CD4-positive, CD25-positive, alpha-beta regulatory T cell (primary cell): ENCODE results near the gene PGM3. TPM values are rescaled to one million over a fixed set of nuclear protein-coding genes. Genes with fewer than 3 reads are reported as not detected.

Experiments used
- ATAC-seq, 2 donors: fragments of 150-1000 bp; cut with Tn5 transposase; one replicate each; pipeline ENCODE4 v1.10.0; 2021; ENCODE audit warnings: low read depth in 2 of 2, moderate number of reproducible peaks in 2 of 2, moderate library complexity in 1 of 2
- DNase-seq, 3 donors: peaks; one replicate each; pipeline versions ENCODE4 v3.0.0 to v3.0.0-alpha.2; 2012 to 2022; ENCODE audit warnings: mixed read lengths in 1 of 3
- H3K27ac ChIP-seq: one replicate; pipeline ENCODE4 v1.7.0; 2013; ENCODE audit warnings: mild to moderate bottlenecking, low read length; ENCODE audit not compliant: insufficient read depth, poor library complexity, severe bottlenecking
- H3K27me3 ChIP-seq: one replicate; pipeline ENCODE4 v1.7.0; 2013; ENCODE audit warnings: low read length; ENCODE audit not compliant: control insufficient read depth, insufficient read depth
- H3K36me3 ChIP-seq: one replicate; pipeline ENCODE4 v1.7.0; 2013; ENCODE audit warnings: mild to moderate bottlenecking, low read length, moderate library complexity; ENCODE audit not compliant: control insufficient read depth, insufficient read depth
- H3K4me1 ChIP-seq: 2 replicates; pipeline ENCODE4 v1.7.0; 2013; ENCODE audit warnings: mild to moderate bottlenecking, low read length; ENCODE audit not compliant: insufficient read depth, control insufficient read depth, poor library complexity, severe bottlenecking
- H3K4me3 ChIP-seq: one replicate; pipeline ENCODE4 v1.7.0; 2013; ENCODE audit warnings: low read depth, mild to moderate bottlenecking, low read length, moderate library complexity
- H3K9me3 ChIP-seq, 2 experiments: 1 replicate in 1 of 2; 2 replicates in 1 of 2; pipeline ENCODE4 v1.7.0; 2013; ENCODE audit warnings: low read length in 2 of 2, mild to moderate bottlenecking in 1 of 2, moderate library complexity in 1 of 2; ENCODE audit not compliant: control insufficient read depth in 2 of 2
- H3K27ac Mint-ChIP-seq, 3 donors: one replicate each; pipeline ENCODE4 v1.8.0; 2020 to 2022; ENCODE audit warnings: mild to moderate bottlenecking in 3 of 3, mixed read lengths in 3 of 3, moderate library complexity in 2 of 3
- H3K27me3 Mint-ChIP-seq: one replicate; pipeline ENCODE4 v1.8.0; 2022; ENCODE audit warnings: mild to moderate bottlenecking, mixed read lengths
- H3K36me3 Mint-ChIP-seq: one replicate; pipeline ENCODE4 v1.8.0; 2020; ENCODE audit warnings: mixed read lengths
- H3K4me1 Mint-ChIP-seq, 4 donors: one replicate each; pipeline ENCODE4 v1.8.0; 2020 to 2022; ENCODE audit warnings: mixed read lengths in 4 of 4, mild to moderate bottlenecking in 1 of 4
- H3K4me3 Mint-ChIP-seq, 4 donors: one replicate each; pipeline ENCODE4 v1.8.0; 2020 to 2022; ENCODE audit warnings: mild to moderate bottlenecking in 4 of 4, mixed read lengths in 4 of 4, moderate library complexity in 3 of 4
- H3K9me3 Mint-ChIP-seq, 7 donors: one replicate each; pipeline ENCODE4 v1.8.0; 2020 to 2022; ENCODE audit warnings: mixed read lengths in 7 of 7, mild to moderate bottlenecking in 3 of 7, moderate library complexity in 2 of 7
- polyA plus RNA-seq, 4 donors: library from polyadenylated mRNA; unstranded; fragments of 300-500 nt; fragmentation: Illumina TruSeq; gene quantifications; one replicate each; pipeline ENCODE4 v1.2.3, GENCODE V29; 2021
- total RNA-seq: library from RNA; stranded (reverse); gene quantifications from one replicate; pipeline ENCODE4 v1.2.3, GENCODE V29; 2022

Gene PGM3
- total RNA-seq (15.8 TPM), polyA plus RNA-seq (1 to 10 TPM; 6.4 to 7.9 (median 7.0) TPM)

- Histone ChIP-seq H3K4me1 (peaks cover 26% of the 10 kb centered on the region), H3K9me3 (no peaks in the 10 kb centered on the region), H3K27me3 (no peaks in the 10 kb centered on the region), H3K36me3 (peaks cover 4% of the 10 kb centered on the region), H3K27ac (peak within 1 kb of the TSS; percentile 74), H3K4me3 (peak within 1 kb of the TSS; percentile 90)
- peak; percentile 99 for ATAC-seq
- Mint-ChIP-seq H3K9me3 (no peaks in the 10 kb centered on the region), H3K4me1 (peaks cover 34 to 69% (median 50%) of the 10 kb centered on the region in 4 donors), H3K27me3 (no peaks in the 10 kb centered on the region), H3K27ac (peak within 1 kb of the TSS; percentile 94 to 99 (median 96)), H3K4me3 (peak within 1 kb of the TSS; percentile 95 to 100 (median 99)), H3K36me3 (peaks cover 13% of the 10 kb centered on the region)
- peak; percentile 87 to 94 (median 89) for DNase-seq
These were observed at the start of gene PGM3, which contains the start of gene RWDD2A for GRCh38 chr6:83192871-83193746. TSS of gene PGM3 (minus strand) at chr6:83193265. CDS start at chr6:83191012, 2,253 bp downstream. TSS of gene RWDD2A (plus strand) at chr6:83193357. CDS start at chr6:83194452, 1,095 bp downstream.

- ATAC-seq (no peak), DNase-seq (no peak)
- H3K4me3 Mint-ChIP-seq, result no peak overlapping the region
- H3K4me1 ChIP-seq, result no peaks in the 10 kb centered on the region
- H3K4me3 ChIP-seq, result no peak overlapping the region
- no peaks in the 10 kb centered on the region for H3K36me3 Mint-ChIP-seq
- H3K9me3 ChIP-seq, result no peaks in the 10 kb centered on the region
- H3K27ac Mint-ChIP-seq, result no peak overlapping the region
- no peaks in the 10 kb centered on the region for H3K36me3 ChIP-seq
- H3K9me3 Mint-ChIP-seq, result no peaks in the 10 kb centered on the region
- peaks cover 21% of the 10 kb centered on the region for H3K27me3 Mint-ChIP-seq
- peaks cover 6% of the 10 kb centered on the region for H3K27me3 ChIP-seq
- no peaks in the 10 kb centered on the region for H3K4me1 Mint-ChIP-seq
- no peak overlapping the region for H3K27ac ChIP-seq
These were observed 38.1 kb upstream of the PGM3 start for GRCh38 chr6:83231146-83231545.

GRCh38 chr6:83226517-83226916 lies 33.5 kb upstream of the PGM3 start:
- no peak overlapping the region for H3K27ac Mint-ChIP-seq
- peaks cover 6% of the 10 kb centered on the region for H3K27me3 Mint-ChIP-seq

GRCh38 chr6:83221889-83222479 lies 28.9 kb upstream of the PGM3 start:
- no peaks in the 10 kb centered on the region for H3K4me1 ChIP-seq
- no peak overlapping the region for H3K27ac Mint-ChIP-seq
- H3K4me1 Mint-ChIP-seq, result peaks cover 0 to 4% (median 0%) of the 10 kb centered on the region in 4 donors
- H3K9me3 Mint-ChIP-seq, result peaks cover 0 to 2% (median 0%) of the 10 kb centered on the region in 7 donors
- no peaks in the 10 kb centered on the region for H3K36me3 Mint-ChIP-seq
- no peaks in the 10 kb centered on the region for H3K27me3 ChIP-seq
- H3K4me3 ChIP-seq, result no peak overlapping the region
- H3K27me3 Mint-ChIP-seq, result peaks cover 6% of the 10 kb centered on the region
- DNase-seq (peak in 2 of 3 donors; percentile 24 to 54), ATAC-seq (no peak)
- H3K36me3 ChIP-seq, result no peaks in the 10 kb centered on the region
- H3K4me3 Mint-ChIP-seq, result no peak overlapping the region
- H3K9me3 ChIP-seq, result no peaks in the 10 kb centered on the region
- no peak overlapping the region for H3K27ac ChIP-seq

More at GRCh38 chr6:83226517-83226916, 33.5 kb upstream of the PGM3 start:
- ATAC-seq, result no peak
- H3K4me1 ChIP-seq, result no peaks in the 10 kb centered on the region
- H3K4me3 Mint-ChIP-seq, result no peak overlapping the region
- peaks cover 3% of the 10 kb centered on the region for H3K27me3 ChIP-seq
- H3K9me3 Mint-ChIP-seq, result no peaks in the 10 kb centered on the region
- no peak overlapping the region for H3K27ac ChIP-seq
- H3K36me3 Mint-ChIP-seq, result no peaks in the 10 kb centered on the region
- H3K4me1 Mint-ChIP-seq, result peaks cover 0 to 2% (median 0%) of the 10 kb centered on the region in 4 donors
- H3K9me3 ChIP-seq, result no peaks in the 10 kb centered on the region
- no peak for DNase-seq
- no peaks in the 10 kb centered on the region for H3K36me3 ChIP-seq
- no peak overlapping the region for H3K4me3 ChIP-seq

- Mint-ChIP-seq H3K27me3 (peaks cover 6% of the 10 kb centered on the region), H3K4me1 (peaks cover 0 to 4% (median 0%) of the 10 kb centered on the region in 4 donors), H3K27ac (no peak overlapping the region), H3K4me3 (no peak overlapping the region), H3K36me3 (no peaks in the 10 kb centered on the region), H3K9me3 (peaks cover 0 to 2% (median 0%) of the 10 kb centered on the region in 7 donors)
- Histone ChIP-seq H3K27me3 (no peaks in the 10 kb centered on the region), H3K4me3 (no peak overlapping the region), H3K4me1 (no peaks in the 10 kb centered on the region), H3K27ac (no peak overlapping the region), H3K36me3 (no peaks in the 10 kb centered on the region), H3K9me3 (no peaks in the 10 kb centered on the region)
- DNase-seq (no peak), ATAC-seq (no peak)
These were observed 28.2 kb upstream of the PGM3 start for GRCh38 chr6:83221276-83221675.

- H3K4me3 Mint-ChIP-seq, result no peak overlapping the region
- no peak for ATAC-seq
These were observed 27.1 kb upstream of the PGM3 start for GRCh38 chr6:83220121-83220520.

GRCh38 chr6:83218646-83219045 lies 25.6 kb upstream of the PGM3 start:
- Histone ChIP-seq H3K36me3 (no peaks in the 10 kb centered on the region), H3K27ac (no peak overlapping the region), H3K27me3 (peaks cover 6% of the 10 kb centered on the region), H3K4me1 (no peaks in the 10 kb centered on the region), H3K4me3 (no peak overlapping the region), H3K9me3 (no peaks in the 10 kb centered on the region)
- no peaks in the 10 kb centered on the region for H3K36me3 Mint-ChIP-seq
- no peak for ATAC-seq
- H3K27ac Mint-ChIP-seq, result no peak overlapping the region
- DNase-seq, result no peak
- peaks cover 0 to 4% (median 0%) of the 10 kb centered on the region in 4 donors for H3K4me1 Mint-ChIP-seq
- H3K9me3 Mint-ChIP-seq, result peaks cover 0 to 2% (median 0%) of the 10 kb centered on the region in 7 donors
- H3K4me3 Mint-ChIP-seq, result no peak overlapping the region
- peaks cover 23% of the 10 kb centered on the region for H3K27me3 Mint-ChIP-seq

More at GRCh38 chr6:83220121-83220520, 27.1 kb upstream of the PGM3 start:
- H3K4me1 ChIP-seq, result no peaks in the 10 kb centered on the region
- H3K9me3 ChIP-seq, result no peaks in the 10 kb centered on the region
- Mint-ChIP-seq H3K27ac (no peak overlapping the region), H3K36me3 (no peaks in the 10 kb centered on the region), H3K27me3 (peaks cover 10% of the 10 kb centered on the region), H3K9me3 (peaks cover 0 to 2% (median 0%) of the 10 kb centered on the region in 7 donors), H3K4me1 (peaks cover 0 to 4% (median 0%) of the 10 kb centered on the region in 4 donors)
- no peaks in the 10 kb centered on the region for H3K27me3 ChIP-seq
- DNase-seq, result no peak
- H3K27ac ChIP-seq, result no peak overlapping the region
- H3K4me3 ChIP-seq, result no peak overlapping the region
- H3K36me3 ChIP-seq, result no peaks in the 10 kb centered on the region
